GM21381 (cell line): ENCODE data around the gene PRKG1.

Experiments used
- ATAC-seq: cut with Tn5 transposase; IDR thresholded peaks from one replicate; pipeline ENCODE4 v1.9.1; 2021; ENCODE audit warnings: mild to moderate bottlenecking, moderate library complexity; ENCODE audit not compliant: unreplicated experiment

The PRKG1 gene

DNA sequence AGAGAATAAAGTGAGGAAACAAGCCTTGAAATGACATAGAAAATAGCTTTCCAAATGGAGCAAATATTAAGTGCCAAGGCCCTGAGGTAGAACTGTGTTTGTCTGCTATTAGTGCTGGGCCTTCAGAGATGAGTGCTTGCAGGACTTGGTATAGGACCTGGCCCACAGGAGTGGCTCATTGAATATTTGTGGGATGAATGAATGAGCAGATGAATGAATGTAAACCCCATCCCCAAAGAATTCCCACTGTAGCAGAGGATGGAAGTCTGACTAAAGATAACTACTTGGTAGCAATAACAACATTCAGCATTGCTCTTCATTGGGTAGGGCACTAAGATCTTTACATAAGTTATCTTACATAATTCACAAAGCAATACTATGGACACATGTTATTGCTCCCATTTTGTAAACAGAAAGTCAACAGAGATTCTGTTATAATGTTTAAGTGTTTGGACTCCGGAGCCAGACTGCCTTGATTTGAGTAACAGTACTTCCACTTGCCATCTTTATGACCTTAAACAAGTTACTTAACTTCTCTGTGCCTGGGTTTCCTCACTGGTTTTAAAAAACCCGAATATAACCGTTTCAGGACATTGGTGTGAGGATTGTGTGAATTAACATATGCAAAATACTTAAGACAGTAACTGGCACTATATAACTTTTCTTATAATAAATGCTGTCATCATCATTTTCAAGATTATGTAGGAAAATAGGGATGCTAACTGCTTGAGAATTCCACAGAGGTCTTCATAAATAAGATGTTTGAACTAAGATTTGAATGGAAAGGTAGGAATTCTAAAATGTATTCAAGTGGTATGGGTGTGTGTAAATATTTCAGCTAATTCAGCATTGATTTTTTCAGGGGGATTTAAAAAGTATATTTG lies 141.9 kb downstream of the PRKG1 start:
- ATAC-seq = no peak

DNA sequence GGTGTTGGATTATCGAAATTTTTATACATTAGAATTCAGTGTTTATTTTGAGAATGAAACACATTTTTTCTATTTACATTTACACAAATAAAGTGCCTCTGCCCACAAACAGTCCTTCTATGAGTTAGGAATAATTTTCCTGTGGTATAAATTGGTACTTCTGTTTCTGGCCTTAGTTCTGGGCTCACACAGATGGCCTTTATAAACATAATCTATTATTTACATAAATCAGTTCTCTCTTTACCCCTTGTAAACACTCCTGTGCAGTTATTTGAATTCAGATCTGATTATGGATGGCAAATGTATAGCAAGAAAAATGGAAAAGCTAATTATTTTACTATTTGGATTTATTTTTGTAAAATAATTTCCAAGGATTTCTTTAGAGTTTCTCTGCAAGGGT lies 143.2 kb downstream of the PRKG1 start:
- no peak for ATAC-seq

DNA sequence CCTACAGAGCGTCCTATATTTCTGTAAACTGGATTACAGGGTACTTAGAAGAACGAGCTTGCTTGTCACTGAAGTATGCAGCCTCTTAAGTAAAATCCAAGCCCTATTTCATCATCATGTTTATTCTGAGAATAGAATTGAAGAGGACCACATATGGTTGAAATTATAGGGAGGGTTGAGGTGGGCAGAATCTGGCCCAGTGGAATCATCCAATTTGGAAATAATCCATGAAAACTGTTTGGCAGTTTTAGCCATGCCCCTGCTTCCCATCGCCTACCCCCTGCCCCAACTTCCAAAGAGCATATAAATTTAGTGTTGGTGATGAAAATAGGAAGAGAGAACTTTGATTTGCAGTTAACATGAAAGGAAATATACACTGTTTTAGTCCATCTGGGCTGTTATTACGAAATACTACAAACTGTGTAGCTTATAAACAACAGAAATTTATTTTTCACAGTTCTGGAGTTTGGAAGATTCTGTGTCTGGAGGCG lies 150.4 kb downstream of the PRKG1 start:
- ATAC-seq = no peak

DNA sequence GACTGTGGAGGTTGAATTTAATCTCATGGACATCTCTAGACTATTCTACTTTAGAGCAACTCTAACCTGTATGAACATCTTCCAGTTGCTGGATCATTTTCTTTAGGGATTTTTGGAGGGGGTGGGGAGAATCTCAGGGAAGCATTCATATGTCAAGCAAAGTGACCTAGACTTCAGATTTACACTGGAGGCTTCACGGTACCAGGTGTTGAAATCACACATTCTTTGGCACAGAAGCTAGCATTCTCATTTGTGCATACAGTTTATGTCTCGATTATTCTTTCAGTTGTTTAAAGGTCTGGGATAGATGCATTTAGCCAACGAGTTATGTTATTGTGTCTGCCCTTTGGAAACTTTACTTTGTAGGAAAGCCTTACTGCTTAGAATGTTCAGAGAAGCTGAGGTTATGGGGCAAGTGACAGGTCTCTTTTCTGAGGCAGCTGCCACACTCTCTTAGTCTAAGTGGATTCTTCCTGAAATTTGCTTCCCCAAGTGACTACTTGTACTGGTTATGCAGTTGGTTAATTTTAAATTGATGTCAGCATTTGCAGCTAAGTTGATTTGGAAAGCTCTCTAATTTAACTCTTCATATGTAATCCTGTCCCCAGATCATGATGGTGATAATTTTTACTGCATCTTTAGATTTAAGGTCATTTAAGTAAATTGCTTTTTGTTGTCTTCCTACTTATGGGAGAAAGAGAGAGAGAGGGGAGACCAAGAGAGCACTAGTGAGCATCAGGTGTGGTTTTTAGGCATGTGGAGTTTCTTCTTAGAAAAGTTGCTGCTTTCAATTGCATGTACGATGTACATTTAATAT lies 153.8 kb downstream of the PRKG1 start:
- no peak for ATAC-seq

DNA sequence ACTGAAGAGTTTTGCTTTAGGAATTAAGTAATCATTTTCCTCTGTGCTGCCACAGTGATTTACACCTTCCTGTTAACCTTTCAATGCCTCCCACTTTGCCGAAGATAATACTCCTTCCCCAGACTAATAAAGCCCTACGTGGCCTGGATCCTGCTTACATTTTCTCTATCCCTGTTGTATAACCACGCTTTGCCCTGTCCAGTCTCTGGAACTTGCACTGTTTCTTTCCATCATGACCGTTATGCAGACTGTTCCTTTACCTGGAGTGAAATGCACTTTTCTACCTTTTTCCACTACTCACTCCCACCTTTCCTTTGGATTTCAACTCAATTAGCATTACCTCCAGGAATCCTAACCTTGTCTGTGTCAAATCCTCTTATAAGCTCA lies 154.4 kb downstream of the PRKG1 start:
- no peak for ATAC-seq

DNA sequence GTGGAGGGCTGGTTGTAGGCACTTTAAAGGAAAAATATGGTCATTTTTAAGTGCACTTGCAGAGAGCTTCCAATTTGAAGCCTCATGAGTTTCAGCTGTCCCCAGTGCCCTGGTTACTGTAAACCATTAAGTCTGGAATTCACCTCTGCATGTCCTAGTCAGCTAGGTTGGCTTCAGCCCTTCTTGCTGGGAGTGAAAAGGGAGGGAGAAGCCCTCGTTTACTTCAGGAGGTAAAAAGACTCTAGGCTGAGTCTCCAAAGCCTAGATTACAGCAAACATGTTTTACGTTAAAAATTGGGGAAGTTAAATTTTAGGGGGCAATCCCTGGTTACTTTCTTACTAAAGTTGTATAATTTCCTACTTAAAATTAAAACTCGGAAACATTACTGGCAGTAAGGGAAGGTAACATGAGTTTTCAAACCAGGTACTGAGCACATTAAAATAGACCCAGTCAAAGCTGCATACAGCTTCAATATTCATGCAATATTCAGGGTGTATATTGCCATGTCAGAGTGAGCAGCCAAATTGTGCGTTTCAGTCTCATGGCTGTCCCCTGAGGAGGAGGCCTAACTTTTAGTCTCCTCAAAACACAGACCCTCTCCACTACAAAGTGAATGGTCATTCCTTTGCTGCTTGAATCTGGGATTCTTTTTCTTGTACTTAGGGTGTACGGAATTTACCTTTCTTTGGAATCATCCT lies 156.7 kb downstream of the PRKG1 start:
- ATAC-seq = no peak

DNA sequence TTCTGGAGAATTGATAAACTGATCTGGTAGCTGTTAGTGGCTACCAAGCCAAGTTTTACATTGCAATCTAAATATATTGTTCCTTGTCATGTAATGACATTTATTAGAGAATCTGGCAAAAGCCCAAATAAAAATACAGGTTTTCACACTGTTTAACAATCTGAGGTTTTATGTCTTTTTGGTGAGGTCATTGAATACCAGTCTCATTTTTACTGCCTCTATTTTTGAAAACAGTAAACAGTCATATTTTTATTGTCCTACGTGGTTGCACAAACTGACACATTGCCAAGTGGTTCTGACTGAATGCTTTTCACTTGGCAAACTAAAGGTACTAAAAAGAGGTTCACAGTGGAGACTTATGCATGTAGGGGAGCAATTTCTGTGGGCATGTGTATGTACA lies 157.5 kb downstream of the PRKG1 start:
- no peak for ATAC-seq

DNA sequence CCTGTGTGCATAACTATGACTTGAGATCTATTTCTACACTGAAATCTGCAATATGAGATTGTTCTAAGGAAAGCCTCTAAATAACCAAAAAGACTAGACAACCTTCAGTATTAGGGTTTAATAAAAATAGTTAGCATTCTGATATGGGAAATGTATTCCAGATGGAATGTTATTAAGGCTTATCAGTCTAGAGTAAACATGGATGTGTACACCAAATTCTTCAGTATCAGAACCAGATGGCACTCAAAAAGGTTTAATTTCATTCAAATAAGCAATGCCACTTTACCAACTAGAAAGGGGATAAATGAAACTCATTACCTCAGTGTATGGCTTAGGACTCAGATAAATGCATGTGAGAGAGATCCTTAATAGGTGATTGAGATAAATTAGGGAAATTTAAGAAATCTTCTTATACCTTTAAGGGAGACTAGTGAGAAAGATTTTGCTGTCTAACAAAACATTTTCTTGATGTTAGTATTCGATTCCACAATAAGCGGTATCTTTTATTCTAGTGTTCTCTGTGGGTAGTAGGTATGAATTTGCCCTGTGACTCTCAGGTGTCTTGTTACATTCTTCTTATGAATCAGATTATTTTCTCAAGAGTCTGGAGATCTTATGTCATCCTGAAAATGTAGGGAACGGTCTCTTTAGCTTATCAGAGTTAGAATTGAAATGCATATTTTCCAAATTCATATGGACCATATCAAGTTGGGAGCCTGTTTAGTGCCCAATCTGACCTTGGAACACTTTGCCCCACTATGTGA lies 159.2 kb downstream of the PRKG1 start:
- ATAC-seq = no peak

DNA sequence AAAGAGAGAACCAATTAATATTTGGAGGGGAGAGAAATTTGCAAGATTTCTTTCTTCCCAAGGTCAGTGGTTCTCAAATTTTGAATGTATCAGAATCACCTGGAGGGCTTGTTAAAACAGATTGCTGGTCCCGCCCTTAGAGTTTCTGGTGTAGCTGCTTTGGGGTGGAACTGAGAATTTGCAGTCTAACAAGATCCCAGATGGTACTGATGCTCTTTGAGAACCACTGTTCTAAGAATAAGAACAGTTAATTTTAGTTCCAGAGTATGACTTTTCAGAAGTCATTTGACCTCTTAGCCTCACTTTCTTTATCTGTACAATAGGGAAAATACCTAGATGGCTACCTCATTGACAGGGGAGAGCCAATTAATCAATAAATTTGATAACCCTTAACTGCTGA lies 161.6 kb downstream of the PRKG1 start:
- ATAC-seq = no peak

DNA sequence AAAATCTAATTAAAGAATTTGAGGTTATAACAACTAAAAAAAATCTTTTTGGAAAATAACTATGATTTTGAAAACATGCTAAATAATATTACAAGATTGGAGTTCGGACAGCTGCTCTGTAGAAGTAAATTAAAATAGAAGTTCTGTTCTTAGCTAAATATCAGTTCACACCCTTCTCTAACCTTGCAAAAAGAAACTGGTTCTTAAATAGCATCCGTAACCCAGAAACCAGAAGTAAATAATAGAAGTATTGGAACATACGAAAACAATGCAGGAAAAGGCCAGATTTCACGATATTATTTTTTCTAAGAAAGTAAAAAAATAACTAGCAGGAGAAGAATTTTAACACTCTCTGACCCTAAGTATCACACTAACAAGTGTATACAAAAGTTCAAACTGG lies 164.7 kb downstream of the PRKG1 start:
- ATAC-seq = no peak

DNA sequence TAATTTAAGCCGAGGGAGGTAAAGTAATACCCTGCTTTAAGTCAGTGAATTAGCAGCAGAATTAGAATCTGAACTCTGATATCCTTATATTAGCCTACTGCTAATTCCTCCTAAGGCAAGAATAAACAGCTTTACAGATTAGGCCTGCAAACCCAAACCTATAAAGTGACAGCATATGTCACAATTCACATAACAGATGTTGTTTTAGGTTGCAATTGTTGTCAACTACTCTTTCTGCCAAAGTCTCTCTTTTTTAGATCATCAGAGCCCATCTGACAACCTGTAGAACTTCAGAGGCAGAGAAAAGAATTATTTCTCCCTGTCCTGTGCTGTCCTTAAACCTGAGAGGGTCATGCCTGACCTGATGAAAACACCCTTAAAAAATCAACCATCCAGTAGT lies 167.2 kb downstream of the PRKG1 start:
- no peak for ATAC-seq

DNA sequence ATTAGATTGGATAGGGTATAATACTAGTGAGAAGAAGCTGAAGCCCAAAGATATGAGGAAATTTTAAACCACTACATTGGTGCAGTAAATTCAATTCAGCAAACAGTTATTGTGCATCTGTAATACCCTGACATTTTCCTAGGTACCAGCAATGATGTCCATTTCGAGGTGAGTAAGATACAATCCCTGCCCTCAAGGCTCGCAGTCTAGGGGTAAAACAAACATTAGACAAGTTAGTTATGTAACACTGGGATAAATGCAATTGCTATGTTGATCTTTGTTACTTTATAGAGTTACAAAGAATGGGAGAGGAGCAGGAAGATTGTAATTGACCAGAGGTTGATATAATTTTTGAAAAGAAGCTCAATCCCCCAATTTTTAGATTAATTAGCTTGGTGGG lies 168.1 kb downstream of the PRKG1 start:
- no peak for ATAC-seq

DNA sequence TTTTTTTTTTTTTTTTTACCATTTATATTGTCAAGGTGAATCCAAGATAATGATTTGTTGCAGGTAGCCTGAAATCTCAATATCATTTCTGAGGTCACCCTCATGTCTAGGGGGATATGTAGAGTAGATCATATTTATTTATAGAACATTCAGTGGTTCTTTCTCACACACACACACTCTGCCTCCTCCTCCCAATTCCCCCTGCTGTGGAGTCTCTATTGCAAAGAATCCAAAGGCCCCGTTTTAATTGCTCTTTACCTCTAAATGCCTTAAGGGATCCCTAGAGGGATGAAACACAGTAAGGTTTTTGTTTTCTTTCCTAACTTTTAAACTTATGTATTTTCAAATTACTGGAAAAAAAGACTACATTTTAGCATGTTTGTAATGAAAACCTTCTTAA lies 170.0 kb downstream of the PRKG1 start:
- no peak for ATAC-seq

DNA sequence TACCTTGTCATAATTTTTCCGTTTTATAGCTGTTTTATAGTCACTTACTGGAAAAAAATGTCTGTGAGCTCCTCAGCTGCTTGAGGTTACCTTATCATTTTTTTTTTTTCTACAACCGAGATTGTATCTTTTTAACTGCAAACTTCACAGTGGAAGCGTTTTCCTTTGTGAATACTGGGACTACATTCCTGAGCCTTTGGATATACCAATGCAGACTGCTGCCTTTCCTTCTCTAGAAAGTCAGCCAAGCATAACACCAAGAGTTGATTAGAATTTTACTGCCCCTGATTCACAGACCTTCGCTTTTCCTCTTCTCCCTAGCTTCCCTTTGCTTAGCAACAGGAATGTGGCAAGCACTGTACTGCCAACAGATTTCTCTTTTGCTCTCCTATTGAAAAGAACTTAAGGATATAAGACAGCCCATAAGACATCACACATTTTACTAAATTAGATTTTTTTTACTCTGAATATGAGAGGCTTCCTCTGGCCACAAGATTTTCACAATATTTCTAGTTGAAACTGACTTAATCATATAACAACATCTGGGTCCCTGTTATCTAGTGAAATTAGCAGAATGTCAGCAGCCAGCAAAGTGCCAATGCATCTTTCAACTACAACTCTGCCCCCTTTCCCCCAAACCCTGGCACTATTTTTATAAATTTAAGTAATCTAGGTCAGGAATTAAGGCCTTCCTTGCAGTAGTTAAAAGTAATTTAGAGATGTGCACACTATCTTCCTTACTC lies 170.6 kb downstream of the PRKG1 start:
- ATAC-seq = no peak

DNA sequence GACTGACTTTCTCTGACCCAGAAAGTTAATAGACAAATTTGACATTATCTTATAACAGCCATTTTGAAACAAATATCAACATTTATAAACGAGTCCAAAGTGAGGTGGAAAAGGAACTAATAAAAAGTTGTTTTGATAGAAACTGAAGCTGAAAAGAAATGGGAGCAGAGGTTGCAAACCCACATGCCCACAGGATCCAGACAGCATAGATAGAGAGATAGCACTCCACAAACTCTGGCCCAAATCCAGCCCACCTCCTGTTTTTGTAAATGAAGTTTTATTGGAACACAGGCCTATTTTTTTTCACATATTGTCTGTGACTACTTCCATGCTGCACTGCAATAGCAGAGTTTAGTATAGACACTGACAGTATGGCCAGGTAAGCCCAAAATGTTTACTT lies 171.9 kb downstream of the PRKG1 start:
- no peak for ATAC-seq

DNA sequence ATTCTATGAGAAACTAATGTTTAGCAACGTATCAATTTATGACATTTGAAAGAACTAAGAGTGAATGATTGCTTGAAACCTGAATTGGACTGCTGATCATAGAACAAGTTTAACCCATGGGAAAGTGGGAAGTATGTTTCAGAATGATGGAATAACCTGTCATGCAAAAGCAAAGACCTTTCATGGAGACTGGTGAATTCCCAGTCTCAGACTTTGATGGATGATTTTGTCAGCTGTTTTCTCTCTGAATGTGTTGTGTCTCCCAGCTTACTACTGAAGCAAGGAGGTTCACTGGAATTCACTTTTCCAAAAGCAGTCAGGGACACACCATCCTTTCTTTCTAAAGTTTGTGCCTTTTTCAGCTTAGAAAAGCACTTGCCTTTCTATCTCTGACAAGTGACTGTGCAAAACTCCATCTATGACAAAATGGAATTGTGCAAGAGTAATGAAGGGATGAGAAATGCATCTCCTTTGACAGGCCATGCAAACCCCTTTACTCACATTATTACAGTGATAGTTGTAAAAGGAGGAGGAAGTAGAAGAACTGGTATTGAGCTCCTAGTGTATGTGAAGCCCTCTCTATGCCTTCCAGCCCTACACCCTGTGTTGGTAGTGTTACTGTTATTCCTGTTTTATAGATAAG lies 176.1 kb downstream of the PRKG1 start:
- no peak for ATAC-seq

DNA sequence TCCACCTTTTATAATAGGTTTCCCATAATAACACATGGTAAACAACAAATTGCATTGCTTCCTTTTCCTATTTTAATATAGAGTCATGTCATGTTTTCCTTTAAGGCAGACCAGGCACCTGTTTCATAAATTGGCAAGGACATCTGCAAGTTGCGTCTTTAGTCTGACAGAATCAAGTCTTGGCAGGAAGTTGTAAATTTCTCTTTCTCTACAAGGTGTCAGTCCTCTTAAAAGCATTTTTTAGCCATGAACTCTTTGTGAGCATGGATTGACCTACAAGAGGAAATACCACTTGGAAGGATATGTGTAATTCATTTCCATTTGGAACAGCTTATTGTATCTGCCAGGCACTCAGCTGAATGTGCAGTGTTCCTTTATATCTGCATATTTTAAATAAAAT lies 176.8 kb downstream of the PRKG1 start:
- ATAC-seq = no peak

DNA sequence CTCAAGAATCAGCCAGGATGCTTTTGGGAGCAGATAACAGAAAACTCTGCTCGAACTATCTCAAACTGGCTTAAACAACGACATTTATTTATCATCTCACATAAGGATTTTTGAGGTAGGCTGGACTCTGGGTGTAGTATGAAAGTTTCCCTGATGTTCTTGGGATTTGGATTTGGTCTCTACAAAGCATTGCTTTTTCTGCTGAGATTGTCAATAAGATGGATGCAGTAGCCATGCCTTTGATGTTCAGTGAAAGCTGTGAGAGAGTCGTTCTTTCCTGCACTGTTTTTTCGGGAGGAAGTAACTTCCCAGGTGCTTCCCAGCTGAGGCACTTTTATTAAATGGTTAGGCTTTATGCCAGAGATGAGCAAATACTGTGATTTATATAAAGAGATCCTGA lies 181.1 kb downstream of the PRKG1 start:
- ATAC-seq = no peak

DNA sequence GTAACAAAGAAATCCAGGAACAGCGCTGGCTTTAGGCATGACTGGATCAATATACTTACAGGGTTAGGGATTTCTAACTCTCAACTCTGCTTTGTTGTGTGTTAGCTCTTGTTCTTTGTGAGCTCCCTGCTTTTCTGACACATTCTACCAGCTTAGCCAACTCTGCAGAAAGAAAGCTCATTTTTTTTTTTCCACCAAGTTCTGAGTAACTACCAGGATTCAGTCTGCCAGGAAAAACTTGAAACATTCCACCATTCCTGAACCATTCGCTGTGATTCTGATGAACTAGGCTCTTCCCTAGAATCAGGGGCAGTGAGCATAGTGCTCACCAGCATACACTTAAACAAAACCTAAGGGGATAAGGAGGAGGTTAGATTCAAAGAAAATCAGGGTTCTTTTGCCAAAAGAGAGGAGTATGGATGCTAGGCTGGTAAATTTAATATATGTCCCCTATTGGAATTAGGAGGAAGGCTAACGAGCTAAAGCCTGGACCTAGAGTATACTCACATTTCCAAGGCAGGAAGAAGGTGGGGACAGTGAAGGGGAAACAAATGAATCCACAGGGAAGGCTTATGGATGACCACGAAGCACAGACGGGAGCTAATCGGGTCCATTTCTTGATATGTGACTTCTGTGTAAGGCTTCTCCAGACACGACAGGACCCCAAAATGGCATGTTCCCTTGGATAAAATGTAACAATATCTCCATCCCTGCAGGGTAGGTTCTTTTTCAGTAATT lies 183.4 kb downstream of the PRKG1 start:
- ATAC-seq = no peak
